Liver (tissue), 3 donors: ENCODE results near the gene ANKZF1.

Experiments used
- EGR1 ChIP-seq, 2 donors: IDR thresholded peaks; 2 replicates each; pipeline ENCODE4 v1.6.1; 2016 to 2018; ENCODE audit warnings: antibody characterized with exemption in 2 of 2, low read depth in 2 of 2
- FOXA1 ChIP-seq: IDR thresholded peaks from 2 replicates; pipeline ENCODE4 v1.6.1; 2016; ENCODE audit warnings: antibody characterized with exemption
- GABPA ChIP-seq, 2 donors: IDR thresholded peaks in 1 of 2; conservative IDR thresholded peaks in 1 of 2; 2 replicates each; pipeline ENCODE4 v1.6.1; 2016; ENCODE audit warnings: antibody characterized with exemption in 2 of 2, mild to moderate bottlenecking in 1 of 2, moderate library complexity in 1 of 2
- HNF4A ChIP-seq, 2 donors: conservative IDR thresholded peaks; 2 replicates each; pipeline ENCODE4 v1.6.1; 2016; ENCODE audit warnings: antibody characterized with exemption in 2 of 2, mild to moderate bottlenecking in 2 of 2
- SP1 ChIP-seq: IDR thresholded peaks from 2 replicates; pipeline ENCODE4 v1.6.1; 2018; ENCODE audit warnings: antibody characterized with exemption, mild to moderate bottlenecking
- TAF1 ChIP-seq: conservative IDR thresholded peaks from 2 replicates; pipeline ENCODE4 v1.6.1; 2016; ENCODE audit warnings: antibody characterized with exemption, mild to moderate bottlenecking
- TF ChIP-seq, protein P1 (sequence below): fragments of 150-350 bp; IDR thresholded peaks from 2 replicates; pipeline ENCODE4 v1.5.1; 2017; ENCODE audit warnings: improper control_type of control experiment, low read depth, low read length; ENCODE audit not compliant: missing input control
- TF ChIP-seq, protein P2 (sequence below): IDR thresholded peaks from 2 replicates; pipeline ENCODE4 v1.6.1; 2016; ENCODE audit warnings: antibody characterized with exemption
- donor health status: healthy.
- donor health status: healthy.

DNA sequence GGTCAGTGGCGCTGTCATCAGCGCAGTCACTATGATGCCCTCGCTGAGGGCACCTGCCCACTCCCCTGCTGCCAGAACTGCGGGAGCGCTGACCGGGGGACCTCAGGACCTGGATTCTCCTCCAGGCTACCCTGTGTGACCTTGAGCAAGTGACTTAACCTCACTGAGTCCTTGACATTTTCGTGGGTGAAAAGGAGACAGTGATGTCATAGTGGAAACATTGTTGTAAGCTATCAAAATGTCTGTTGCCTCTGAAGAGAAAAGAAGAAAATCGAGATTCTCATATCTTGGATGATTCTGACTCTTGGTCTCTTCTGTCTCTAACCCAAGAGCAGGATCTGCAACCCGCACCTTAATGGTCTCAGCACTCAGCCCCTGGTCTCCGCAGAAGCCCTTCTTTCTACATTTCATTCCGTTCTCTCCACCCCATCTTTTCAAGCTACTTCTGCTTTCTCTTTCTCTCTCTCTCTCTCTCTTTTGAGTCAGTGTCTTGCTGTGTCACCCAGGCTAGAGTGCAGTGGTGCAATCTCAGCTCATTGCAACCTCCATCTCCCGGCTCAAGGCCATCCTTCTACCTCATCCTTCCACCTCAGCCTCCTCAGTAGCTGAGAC is 25.1 kb downstream of the ANKZF1 start:
- TF ChIP-seq, protein P1, sequence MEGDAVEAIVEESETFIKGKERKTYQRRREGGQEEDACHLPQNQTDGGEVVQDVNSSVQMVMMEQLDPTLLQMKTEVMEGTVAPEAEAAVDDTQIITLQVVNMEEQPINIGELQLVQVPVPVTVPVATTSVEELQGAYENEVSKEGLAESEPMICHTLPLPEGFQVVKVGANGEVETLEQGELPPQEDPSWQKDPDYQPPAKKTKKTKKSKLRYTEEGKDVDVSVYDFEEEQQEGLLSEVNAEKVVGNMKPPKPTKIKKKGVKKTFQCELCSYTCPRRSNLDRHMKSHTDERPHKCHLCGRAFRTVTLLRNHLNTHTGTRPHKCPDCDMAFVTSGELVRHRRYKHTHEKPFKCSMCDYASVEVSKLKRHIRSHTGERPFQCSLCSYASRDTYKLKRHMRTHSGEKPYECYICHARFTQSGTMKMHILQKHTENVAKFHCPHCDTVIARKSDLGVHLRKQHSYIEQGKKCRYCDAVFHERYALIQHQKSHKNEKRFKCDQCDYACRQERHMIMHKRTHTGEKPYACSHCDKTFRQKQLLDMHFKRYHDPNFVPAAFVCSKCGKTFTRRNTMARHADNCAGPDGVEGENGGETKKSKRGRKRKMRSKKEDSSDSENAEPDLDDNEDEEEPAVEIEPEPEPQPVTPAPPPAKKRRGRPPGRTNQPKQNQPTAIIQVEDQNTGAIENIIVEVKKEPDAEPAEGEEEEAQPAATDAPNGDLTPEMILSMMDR = no peak
- TF ChIP-seq EGR1 (IDR thresholded peaks at IDR 0.05; ENCODE audit: low read depth in 2 of 2) = no peak
- TF ChIP-seq TAF1 = no peak
- TF ChIP-seq, protein P2, sequence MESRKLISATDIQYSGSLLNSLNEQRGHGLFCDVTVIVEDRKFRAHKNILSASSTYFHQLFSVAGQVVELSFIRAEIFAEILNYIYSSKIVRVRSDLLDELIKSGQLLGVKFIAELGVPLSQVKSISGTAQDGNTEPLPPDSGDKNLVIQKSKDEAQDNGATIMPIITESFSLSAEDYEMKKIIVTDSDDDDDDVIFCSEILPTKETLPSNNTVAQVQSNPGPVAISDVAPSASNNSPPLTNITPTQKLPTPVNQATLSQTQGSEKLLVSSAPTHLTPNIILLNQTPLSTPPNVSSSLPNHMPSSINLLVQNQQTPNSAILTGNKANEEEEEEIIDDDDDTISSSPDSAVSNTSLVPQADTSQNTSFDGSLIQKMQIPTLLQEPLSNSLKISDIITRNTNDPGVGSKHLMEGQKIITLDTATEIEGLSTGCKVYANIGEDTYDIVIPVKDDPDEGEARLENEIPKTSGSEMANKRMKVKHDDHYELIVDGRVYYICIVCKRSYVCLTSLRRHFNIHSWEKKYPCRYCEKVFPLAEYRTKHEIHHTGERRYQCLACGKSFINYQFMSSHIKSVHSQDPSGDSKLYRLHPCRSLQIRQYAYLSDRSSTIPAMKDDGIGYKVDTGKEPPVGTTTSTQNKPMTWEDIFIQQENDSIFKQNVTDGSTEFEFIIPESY = no peak
- no peak for TF ChIP-seq GABPA (IDR thresholded peaks at IDR 0.05 in 1 of 2, conservative IDR thresholded peaks at IDR 0.05 in 1 of 2)
- TF ChIP-seq FOXA1 = no peak
- TF ChIP-seq SP1 = no peak
- no peak for TF ChIP-seq HNF4A (conservative IDR thresholded peaks at IDR 0.05)
